DMS53 (cell line): ENCODE results near the gene ARHGAP24.
"Not testable (repeated sequence)": the region's sequence is repeated elsewhere in the genome, so short reads cannot be mapped to it uniquely, and the experiment has no call there.

Source experiments
- DNase-seq: peaks from one replicate; lab custom pipeline; 2025; lab: John Stamatoyannopoulos, UW

The ARHGAP24 gene

GRCh38 chr4:85862896-85863295 is 387.9 kb downstream of the ARHGAP24 start:
- DNase-seq, result no peak

DNA sequence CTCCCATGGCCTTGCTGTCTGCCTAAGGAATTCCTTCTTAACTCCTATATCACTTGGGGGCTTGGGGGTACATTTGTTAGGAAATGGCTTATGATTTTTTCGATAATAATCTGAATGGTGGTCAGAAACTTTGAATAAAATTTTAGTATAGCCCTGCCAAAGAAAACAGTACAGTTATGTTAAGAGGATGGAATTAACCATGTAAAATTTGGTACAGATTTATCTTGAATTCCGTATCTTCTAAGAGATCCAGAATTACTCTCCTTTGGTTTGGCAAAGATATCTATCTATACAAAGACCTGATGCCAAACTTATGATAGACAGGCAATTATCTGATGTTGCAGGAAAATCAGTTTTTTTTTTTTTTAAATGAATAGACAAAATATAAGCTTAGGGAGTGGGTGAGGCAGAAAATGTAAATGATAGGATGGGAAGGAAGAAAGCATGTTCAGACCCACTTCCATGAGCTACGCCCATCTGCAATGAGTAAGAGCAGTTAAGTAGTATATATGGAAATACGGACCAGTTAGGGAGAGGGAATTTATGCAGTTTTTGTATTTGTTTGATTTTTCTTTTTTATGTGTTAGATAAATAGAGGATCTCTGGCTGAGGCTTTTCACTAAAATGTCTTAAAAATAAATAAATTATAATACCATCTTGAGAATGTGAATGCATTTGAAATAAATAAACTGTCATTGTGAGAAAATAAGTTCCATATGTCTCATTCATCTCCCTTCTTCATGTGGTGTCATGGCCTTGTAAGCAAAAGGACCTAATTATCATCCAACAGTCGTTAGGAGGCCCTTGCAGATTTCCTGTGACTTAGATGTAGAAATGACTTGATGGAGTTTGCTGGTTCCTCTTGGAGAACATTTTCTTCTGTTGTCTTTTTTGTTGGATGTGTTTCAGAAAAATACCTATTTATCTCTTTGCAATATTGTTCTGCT is 389.6 kb downstream of the ARHGAP24 start:
- DNase-seq, result no peak

GRCh38 chr4:85865256-85865655 is 390.3 kb downstream of the ARHGAP24 start:
- DNase-seq, result no peak

- no peak for DNase-seq
Measured at GRCh38 chr4:85866508-85866907, 391.6 kb downstream of the ARHGAP24 start.

- no peak for DNase-seq
Measured at GRCh38 chr4:85867271-85867670, 392.3 kb downstream of the ARHGAP24 start.

GRCh38 chr4:85869181-85869580 is 394.2 kb downstream of the ARHGAP24 start:
- DNase-seq, result no peak

- DNase-seq, result no peak
Measured at GRCh38 chr4:85870298-85871083, 395.5 kb downstream of the ARHGAP24 start.

DNA sequence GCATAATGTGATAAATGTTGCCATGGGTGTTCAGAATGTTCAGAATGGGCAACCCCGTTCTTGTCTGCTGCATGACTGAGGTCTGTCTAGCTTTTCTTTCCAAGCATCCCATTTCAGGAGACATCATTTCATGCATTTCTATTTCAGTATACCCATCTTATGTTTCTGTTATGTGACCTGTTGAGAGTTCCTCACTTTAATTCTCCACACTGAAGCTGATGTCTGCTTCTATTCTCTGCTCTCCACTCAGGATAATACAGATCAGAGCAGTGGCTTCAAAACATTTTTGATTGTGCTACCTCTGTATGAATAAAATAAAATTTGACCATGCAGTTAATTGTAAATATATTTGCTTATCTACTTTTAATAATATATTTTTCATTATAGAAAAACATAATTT is 398.6 kb downstream of the ARHGAP24 start:
- DNase-seq, result no peak

GRCh38 chr4:85879518-85879917 is 404.6 kb downstream of the ARHGAP24 start:
- no peak for DNase-seq

DNA sequence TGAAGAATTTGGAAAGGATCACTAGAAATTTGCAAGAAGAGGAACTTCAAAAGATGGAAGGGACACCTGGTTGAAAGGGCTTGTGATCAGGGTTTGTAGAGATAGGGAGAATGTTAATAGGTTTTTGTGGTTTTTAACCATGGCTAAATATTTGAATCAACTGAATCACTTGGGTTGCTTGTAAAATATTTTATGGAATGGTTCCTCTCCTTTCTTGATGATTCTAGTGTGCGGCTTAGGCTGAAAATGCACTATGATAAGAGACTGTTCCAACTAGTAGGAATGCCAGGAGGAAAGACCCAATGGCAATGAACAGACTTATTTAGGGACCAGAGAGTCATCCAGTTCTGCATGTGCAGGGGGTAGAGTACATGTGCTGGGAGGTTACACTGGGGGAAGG is 408.2 kb downstream of the ARHGAP24 start:
- DNase-seq, result no peak

DNA sequence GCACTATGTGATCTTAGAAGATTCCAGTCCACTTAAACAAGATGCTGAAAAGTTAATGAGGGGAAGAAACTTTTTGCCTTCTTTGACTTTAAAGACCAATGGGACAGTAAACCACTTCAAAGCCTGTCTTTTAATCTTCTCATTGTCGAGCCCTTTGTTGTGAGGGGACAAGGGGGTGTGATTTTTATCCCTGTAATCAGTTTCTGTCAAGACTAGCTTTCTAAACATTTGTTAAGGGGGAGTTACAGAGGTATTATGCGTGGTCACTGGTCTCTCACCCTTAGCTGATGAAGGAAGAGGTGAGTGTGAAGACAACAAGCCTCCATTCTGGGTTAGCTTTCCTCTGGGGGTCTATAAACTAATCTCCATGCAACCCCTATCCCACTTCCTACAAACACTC is 409.3 kb downstream of the ARHGAP24 start:
- no peak for DNase-seq

- DNase-seq, result peak; percentile 57
Measured at GRCh38 chr4:85886665-85887064, 411.7 kb downstream of the ARHGAP24 start.

- DNase-seq, result no peak
Measured at GRCh38 chr4:85889314-85889713, 414.4 kb downstream of the ARHGAP24 start.

DNA sequence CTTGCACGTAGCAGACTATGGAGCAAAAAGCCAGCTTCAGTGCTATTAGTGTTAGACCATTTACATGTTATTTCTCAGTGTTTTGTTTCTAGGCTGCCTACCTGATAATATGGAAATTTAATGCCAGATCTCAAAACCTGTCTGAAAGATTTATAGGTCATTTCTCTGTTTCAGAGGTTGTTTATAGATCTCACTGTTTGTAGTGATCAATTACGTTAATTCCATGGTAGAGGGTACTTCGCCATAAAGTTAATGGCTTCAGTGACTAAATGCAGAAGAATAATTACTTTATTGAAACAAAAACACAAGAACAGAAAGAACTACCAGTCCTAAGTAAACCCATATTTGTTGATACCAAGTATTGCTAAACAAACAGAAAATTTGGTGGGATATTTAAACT is 420.8 kb downstream of the ARHGAP24 start:
- no peak for DNase-seq

GRCh38 chr4:85898231-85898630 is 423.3 kb downstream of the ARHGAP24 start:
- no peak for DNase-seq

GRCh38 chr4:85901500-85901899 is 426.6 kb downstream of the ARHGAP24 start:
- peak; percentile 38 for DNase-seq

- not testable (repeated sequence) for DNase-seq
Measured at GRCh38 chr4:85902647-85903046, 427.7 kb downstream of the ARHGAP24 start.

DNA sequence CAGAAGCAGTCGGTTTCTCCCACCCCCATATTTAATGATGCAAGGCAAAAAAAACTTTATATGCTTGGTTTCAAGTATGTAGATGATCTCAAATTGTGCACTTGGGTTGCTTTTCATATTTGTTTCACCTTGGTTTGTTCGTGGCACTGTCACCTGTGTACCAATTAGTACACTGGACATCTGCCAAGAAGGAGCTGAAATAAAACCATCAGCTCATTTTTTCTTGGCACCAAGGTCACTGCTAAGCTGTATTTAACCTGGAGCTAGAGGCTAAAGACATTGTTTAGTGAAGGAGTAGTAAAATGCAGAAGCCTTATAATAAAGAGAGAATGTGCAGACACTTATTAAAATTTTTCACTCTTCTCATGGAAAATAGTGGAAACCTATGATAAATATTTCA is 430.8 kb downstream of the ARHGAP24 start:
- DNase-seq, result no peak

GRCh38 chr4:85907001-85907400 is 432.1 kb downstream of the ARHGAP24 start:
- no peak for DNase-seq

- no peak for DNase-seq
Measured at GRCh38 chr4:85909851-85910250, 434.9 kb downstream of the ARHGAP24 start.

- DNase-seq, result no peak
Measured at GRCh38 chr4:85910985-85911384, 436.0 kb downstream of the ARHGAP24 start.

GRCh38 chr4:85913931-85914694 is 439.2 kb downstream of the ARHGAP24 start:
- DNase-seq, result no peak
